ENCODE measurements around the gene GBX2. TPM values are rescaled to one million over a fixed set of nuclear protein-coding genes. Genes with fewer than 3 reads are reported as not detected.

The GBX2 gene
- total RNA-seq, 6 experiments from 2014 or later = not detected

- 10% methylated on average over 11 of the region's 45 CpGs for WGBS (ENCODE audit: insufficient coverage, low coverage, low lambda C conversion rate, missing lambda C conversion rate)
- TF ChIP-seq POLR2A (IDR thresholded peaks at IDR 0.05) (no peak), CTCF (IDR thresholded peaks at IDR 0.05) (no peak)
- Histone ChIP-seq H3K36me3 (no peaks in the 10 kb centered on the region), H3K27ac (no peak overlapping the region), H3K4me1 (peaks cover 0 to 10% (median 0%) of the 10 kb centered on the region in 4 donors), H3K4me3 (no peak overlapping the region), H3K27me3 (peaks cover 0 to 8% of the 10 kb centered on the region in 2 donors), H3K9me3 (no peaks in the 10 kb centered on the region)
- DNase-seq (no peak), ATAC-seq (no peak)
- intact Hi-C loops (cut with DNase I) = no loop called here
Observed at GRCh38 chr2:236158969-236159777, 9.0 kb downstream of the GBX2 start.

- no peaks in the 10 kb centered on the region for H3K36me3 ChIP-seq
- 80% methylated on average over 2 of the region's 10 CpGs for WGBS (ENCODE audit: insufficient coverage, low coverage, low lambda C conversion rate, missing lambda C conversion rate)
- H3K4me3 ChIP-seq = no peak overlapping the region
- intact Hi-C loops (cut with DNase I) = no loop called here
- no peaks in the 10 kb centered on the region for H3K9me3 ChIP-seq
- no peak overlapping the region for H3K27ac ChIP-seq
- no peak for ATAC-seq
- DNase-seq = no peak
- H3K27me3 ChIP-seq = no peaks in the 10 kb centered on the region
- H3K4me1 ChIP-seq = no peaks in the 10 kb centered on the region
- TF ChIP-seq POLR2A (IDR thresholded peaks at IDR 0.05) (no peak), CTCF (IDR thresholded peaks at IDR 0.05) (no peak)
Observed at GRCh38 chr2:236157815-236158498, 10.2 kb downstream of the GBX2 start.

GRCh38 chr2:236157366-236157765 is 10.8 kb downstream of the GBX2 start:
- Histone ChIP-seq H3K36me3 (no peaks in the 10 kb centered on the region), H3K4me1 (no peaks in the 10 kb centered on the region), H3K27ac (no peak overlapping the region), H3K4me3 (no peak overlapping the region), H3K27me3 (no peaks in the 10 kb centered on the region), H3K9me3 (peaks cover 0 to 3% (median 0%) of the 10 kb centered on the region in 4 donors)
- 55% methylated on average over 6 of the region's 6 CpGs for WGBS (ENCODE audit: insufficient coverage, low coverage, low lambda C conversion rate, missing lambda C conversion rate)
- ATAC-seq (no peak), DNase-seq (no peak)
- no peak for TF ChIP-seq POLR2A (IDR thresholded peaks at IDR 0.05)
- TF ChIP-seq CTCF (IDR thresholded peaks at IDR 0.05) = no peak
- intact Hi-C loops (cut with DNase I) = no loop called here

DNA sequence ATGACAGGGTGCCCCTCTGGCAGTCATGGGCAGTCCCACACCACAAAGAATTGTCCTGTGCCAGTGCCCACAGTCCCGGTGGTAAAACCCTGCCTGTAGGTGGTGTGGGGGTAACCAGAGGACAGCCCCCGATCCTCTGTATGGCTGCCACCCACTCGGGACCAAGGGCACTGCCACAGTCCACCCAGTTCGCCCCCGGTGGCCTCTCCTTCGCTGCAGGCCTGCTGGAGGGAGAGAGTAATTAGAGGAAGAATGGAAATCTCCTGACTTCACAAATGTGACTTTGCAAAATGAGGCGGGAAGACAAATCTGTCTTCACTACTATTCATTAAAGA is 11.4 kb downstream of the GBX2 start:
- no peaks in the 10 kb centered on the region for H3K36me3 ChIP-seq
- no peaks in the 10 kb centered on the region for H3K4me1 ChIP-seq
- no peaks in the 10 kb centered on the region for H3K27me3 ChIP-seq
- no peak for DNase-seq
- intact Hi-C loops (cut with DNase I) = no loop called here
- H3K9me3 ChIP-seq = peaks cover 0 to 5% (median 0%) of the 10 kb centered on the region in 4 donors
- 86% methylated on average over 1 of the region's 7 CpGs for WGBS (ENCODE audit: insufficient coverage, low coverage, low lambda C conversion rate, missing lambda C conversion rate)
- no peak overlapping the region for H3K27ac ChIP-seq
- no peak overlapping the region for H3K4me3 ChIP-seq
- ATAC-seq = no peak
- TF ChIP-seq CTCF (IDR thresholded peaks at IDR 0.05) = no peak
- TF ChIP-seq POLR2A (IDR thresholded peaks at IDR 0.05) = no peak
